ENCODE results near the gene ZNF544.

DNA sequence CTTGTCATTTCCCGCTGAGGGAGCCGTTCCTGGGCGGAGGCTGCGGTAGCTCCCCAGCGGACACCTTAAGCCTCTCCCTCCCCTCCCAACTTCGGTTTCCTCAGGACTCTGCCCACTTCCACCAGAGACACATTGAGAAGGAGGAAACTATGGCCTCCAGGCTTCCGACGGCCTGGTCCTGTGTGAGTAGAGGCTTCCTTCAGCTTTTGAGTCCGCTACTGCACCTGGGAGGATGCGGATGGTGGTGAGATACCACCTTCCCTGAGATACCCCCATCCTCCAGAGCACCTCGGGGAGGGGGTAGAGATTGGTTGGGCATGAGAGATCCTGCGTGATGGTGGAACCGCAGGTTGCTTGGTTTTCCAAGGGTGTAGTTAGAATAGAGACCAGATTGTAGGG is 44.9 kb upstream of the ZNF544 start:
- TF ChIP-seq CTCF (IDR thresholded peaks at IDR 0.05) (no peak), POLR2A (IDR thresholded peaks at IDR 0.05) (no peak)
